HG02870 (cell line): ENCODE data around the gene CSNK1E.

ENCODE experiments used
- ATAC-seq: cut with Tn5 transposase; IDR thresholded peaks from one replicate; pipeline ENCODE4 v1.9.1; 2021; ENCODE audit warnings: mild to moderate bottlenecking, moderate library complexity; ENCODE audit not compliant: unreplicated experiment

Gene CSNK1E

GRCh38 chr22:38335077-38335476, 17.8 kb upstream of the CSNK1E start:
- ATAC-seq = no peak

- ATAC-seq = no peak
Observed at GRCh38 chr22:38327805-38328204, 10.6 kb upstream of the CSNK1E start.

DNA sequence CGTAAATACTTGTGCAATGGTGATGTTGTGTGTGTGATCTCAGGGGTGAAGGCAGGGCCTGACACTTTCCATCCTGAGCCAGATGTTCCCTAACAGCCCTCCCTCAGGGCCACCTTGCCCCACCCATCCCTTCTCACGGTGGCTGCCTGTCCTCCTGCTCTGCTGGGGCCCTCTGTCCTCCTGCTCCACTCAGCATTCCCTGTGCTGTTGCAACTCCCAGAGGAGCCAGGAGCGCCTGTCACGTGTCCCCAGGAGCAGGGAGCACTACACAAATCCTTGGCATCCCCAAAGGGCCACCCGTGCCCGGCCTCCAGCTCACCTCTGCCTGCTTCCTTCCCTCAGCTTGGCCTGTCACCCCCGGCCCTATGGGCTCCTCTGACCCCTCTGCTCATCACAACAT, 10.2 kb upstream of the CSNK1E start:
- no peak for ATAC-seq

GRCh38 chr22:38325587-38325986, 8.4 kb upstream of the CSNK1E start:
- no peak for ATAC-seq

GRCh38 chr22:38320605-38321402, 3.6 kb upstream of the CSNK1E start:
- no peak for ATAC-seq

DNA sequence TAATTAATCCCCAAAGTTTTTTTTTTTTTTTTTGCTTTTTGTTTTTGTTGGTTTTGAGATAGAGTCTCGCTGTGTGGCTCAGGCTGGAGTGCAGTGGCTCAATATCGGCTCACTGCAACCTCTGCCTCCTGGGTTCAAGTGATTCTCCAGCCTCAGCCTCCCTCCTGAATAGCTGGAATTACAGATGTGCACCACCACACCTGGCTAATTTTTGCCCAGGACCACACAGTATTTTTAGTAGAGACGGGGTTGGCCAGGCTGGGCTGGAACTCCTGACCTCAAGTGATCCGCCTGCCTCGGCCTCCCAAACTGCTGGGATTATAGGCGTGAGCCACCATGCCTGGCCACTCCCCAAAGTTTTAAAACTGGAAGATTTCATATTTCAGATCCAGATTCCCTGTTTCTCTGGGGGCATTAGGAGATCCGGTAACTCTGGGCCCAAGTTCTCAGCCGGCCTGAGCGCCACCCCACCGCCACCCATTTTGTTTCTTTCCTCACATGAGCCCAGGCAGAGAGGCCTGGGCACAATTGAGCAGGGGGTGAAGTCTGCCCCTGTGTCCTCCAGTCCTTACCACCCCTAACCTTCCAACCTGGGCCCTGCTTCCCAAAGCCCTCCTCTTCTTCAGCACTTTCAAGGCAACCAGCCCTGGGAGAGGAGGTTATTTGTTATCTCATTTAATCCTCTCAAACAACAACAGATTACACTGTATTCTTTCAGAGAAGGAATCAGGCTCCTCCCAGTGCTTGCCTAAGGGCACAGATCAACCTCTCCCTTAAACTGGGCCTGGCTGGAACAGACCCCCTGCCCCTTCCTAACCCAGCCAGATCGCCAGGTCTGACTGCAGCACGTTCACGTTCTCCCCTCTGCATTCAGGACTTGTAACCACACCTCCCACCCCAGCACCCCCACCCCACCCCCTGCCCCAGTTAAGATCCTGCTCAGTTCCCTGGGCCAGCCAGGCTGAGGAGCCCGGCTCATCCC, 1.9 kb upstream of the CSNK1E start:
- no peak for ATAC-seq

DNA sequence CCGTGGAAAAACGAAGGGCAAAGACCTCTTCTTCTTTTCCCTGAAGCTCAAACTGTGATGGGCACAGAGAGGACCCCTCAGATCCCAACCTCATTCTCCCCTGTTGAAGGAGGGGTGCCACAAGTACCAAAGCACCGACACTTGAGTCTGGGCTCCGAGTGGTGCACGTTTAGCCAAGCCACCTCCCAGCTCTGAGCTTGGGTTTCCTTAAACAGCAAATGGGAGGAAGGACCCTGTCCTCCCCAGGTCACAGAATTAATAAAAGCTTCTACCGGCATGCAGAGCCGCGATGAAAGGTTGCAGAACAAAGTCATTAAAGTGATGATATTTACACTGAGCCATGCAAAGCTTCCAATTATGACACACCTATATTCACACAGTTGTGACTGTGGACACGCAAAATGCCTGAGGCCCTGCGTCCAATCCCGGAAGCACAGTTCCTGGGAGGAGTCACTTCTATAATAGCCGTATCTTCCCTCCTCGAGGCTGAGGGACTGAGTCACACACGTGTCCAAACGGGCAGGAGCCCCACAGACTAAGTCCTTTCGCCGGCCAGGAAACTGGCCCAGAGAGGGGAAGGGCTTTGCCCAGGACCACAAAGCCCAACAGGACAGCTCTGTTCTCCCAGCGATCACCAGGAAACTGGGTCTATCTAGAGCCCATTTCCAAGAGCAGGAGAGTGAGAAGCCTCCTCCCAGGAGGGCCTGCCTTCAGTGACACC, 922 bp upstream of the CSNK1E start:
- no peak for ATAC-seq

- ATAC-seq = no peak
Observed at GRCh38 chr22:38316364-38317121, 690 bp downstream of the CSNK1E start.

DNA sequence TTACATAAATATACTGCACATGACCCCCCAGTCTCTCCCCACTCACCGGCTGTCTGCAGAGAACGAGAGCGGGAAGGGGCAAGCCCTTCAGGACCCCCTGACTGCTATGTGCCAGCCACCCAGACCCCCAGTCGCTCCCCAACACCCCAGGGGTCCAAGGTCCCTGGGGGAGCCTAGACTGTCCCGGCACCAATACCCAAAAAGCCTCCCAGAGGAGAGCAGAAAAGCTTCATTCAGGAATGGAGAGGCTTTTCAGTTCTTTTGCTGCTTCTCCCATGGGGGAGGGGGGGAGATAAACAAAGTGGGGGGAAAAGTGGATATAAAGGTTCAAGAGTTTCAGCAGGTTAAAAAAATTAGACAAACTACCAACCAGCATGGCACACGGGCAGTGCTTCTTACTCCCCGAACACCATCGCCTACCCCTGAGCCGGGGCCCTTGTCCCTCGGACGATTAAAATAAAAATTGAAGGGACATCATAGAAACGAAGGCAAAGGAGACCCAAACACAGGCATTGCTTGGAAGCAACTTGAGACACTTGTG, 1.3 kb downstream of the CSNK1E start:
- no peak for ATAC-seq

- no peak for ATAC-seq
Observed at GRCh38 chr22:38314933-38315822, 2.1 kb downstream of the CSNK1E start.

GRCh38 chr22:38314051-38314932, 2.9 kb downstream of the CSNK1E start:
- ATAC-seq = no peak

- no peak for ATAC-seq
Observed at GRCh38 chr22:38313384-38313955, 3.8 kb downstream of the CSNK1E start.

DNA sequence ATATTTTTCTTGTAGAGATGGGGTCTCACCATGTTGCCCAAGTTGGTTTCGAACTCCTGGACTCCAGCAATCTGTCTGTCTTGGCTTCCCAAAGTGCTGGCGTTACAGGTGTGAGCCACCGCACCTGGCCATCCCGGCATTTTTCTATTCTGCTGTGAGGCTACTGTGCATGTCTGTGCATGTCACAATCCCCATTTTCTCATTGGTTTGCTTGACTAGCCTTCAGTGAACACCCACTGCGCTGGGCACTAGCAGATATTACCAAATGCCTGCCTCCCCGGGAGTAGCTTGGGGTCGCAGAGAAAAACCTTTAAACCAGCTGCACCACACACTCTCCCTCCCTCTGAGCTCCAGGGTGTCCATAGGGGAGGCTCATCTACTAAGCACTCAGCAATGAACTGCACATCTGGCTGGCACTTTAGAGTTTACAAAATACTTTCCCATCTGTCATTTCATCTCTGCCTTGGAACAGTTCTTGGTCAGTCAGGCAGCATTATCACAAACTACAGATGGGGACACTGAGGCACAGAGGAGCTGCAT, 4.9 kb downstream of the CSNK1E start:
- ATAC-seq = no peak

DNA sequence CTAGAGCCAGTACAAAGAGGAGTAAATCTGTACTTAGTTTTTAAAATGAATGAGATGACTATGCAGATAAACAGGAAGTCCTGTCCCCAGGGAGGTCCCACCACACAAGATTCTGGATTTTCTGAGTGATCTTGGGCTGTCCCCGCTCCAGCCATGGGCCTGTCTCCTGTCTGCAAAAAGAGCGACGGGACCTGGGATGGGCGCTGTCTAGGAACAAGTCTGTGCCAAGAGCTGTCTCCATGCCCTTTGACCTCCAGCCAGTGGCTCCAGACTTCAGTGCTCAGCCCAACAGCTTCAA, 6.0 kb downstream of the CSNK1E start:
- ATAC-seq = no peak

DNA sequence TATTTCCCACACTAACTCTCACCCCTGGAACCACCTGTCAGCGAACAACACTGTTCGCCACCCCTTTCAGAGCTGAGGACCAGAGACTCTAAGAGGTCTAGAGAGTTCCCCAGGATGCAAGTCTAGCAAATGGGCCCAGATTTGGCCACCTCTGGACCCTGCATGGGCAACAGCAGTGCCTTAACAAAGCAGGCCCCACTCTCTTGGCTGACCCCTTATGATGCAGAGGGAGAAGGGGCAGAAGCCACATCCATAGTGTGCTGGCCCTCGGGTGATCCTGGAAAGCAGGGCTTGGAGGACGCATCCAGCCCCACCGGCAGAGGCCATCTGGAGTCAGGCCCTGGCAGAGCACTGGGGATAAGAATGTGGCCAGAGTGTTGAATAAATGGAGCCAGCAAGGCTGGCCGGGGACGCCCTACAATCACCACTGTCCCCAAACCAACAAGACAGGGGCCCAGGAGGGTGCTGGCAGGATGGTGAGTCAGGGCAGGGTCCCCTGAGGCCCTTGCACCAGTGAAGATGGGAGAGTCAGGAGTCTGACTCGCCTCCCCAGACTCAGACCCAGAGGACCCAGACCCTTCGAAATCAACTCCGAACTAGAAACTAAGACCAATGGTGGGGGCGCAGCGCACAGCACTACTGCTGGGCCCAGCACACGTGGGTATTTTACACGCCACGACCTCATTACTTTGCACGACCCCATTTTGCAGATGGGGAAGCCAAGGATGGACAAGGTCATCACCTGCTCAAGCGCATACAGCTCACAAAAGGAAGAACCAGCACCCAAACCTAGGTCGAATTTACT, 6.5 kb downstream of the CSNK1E start:
- ATAC-seq = no peak

DNA sequence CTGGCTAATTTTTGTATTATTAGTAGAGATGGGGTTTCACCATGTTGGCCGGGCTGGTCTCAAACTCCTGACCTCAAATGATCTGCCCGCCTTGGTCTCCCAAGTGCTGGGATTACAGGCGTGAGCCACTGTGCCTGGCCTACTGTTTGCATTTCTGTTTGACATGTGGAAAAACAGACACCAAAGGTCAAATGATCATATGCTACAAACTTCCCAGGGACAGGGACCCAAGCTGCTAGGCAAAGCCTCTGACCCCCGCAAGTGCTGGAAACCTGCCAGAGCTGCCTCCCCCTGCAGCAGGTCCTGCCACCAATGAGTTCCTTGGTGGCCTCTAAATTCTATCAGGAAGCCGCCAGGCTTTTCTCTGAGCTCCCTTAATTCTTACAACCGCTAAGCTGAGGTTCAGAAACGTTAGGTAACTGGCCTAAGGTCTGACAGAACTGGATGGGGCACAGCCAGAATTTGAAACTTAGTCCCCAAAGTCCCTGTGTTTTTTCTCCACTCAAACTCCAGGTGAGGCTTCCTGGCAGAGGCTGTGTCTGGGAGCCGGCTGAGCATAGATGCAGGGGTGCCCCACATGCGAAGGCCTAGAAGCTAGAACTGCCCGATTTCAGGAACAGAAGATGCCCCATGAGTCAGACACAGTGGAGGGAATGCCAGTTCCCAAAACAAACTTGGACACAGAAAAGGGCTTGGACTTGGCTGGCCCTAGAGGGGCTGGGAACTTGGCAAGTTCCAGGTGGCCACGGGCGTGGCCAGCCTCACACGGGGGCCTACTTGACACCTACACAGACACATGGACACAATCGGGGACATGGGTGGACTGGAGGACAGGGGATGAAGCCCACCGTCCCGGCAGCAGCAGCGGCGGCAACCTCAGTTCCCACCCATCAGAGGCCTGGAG, 7.4 kb downstream of the CSNK1E start:
- no peak for ATAC-seq
